OCI-LY1 (cell line): Measurements from ENCODE around the gene ATG7.

Experiments used
- CTCF ChIP-seq: fragments of 200-600 bp; sonication (generic), shearing (Covaris generic); IDR thresholded peaks from 2 replicates; pipeline ENCODE4 v1.5.1; 2017; ENCODE audit warnings: mild to moderate bottlenecking, antibody characterized with exemption, low read length, moderate library complexity, mixed read lengths
- EZH2 ChIP-seq: fragments of 200-600 bp; sonication (generic), shearing (Covaris generic); IDR thresholded peaks from 2 replicates; pipeline ENCODE4 v1.8.0; 2017; ENCODE audit warnings: borderline replicate concordance, mixed run types, mild to moderate bottlenecking, antibody characterized with exemption, low read length, moderate library complexity, mixed read lengths

GRCh38 chr3:11331101-11331500 is 58.9 kb downstream of the ATG7 start:
- TF ChIP-seq CTCF (no peak), EZH2 (no peak)
